ENCODE data around the gene DNAH1.

- TF ChIP-seq CTCF (IDR thresholded peaks at IDR 0.05) (no peak), POLR2AphosphoS5 (IDR thresholded peaks at IDR 0.05) (no peak)
Measured at GRCh38 chr3:52297242-52298148, 18.6 kb upstream of the DNAH1 start.
